Measurements from ENCODE around the gene NQO1.

NQO1 gene

DNA sequence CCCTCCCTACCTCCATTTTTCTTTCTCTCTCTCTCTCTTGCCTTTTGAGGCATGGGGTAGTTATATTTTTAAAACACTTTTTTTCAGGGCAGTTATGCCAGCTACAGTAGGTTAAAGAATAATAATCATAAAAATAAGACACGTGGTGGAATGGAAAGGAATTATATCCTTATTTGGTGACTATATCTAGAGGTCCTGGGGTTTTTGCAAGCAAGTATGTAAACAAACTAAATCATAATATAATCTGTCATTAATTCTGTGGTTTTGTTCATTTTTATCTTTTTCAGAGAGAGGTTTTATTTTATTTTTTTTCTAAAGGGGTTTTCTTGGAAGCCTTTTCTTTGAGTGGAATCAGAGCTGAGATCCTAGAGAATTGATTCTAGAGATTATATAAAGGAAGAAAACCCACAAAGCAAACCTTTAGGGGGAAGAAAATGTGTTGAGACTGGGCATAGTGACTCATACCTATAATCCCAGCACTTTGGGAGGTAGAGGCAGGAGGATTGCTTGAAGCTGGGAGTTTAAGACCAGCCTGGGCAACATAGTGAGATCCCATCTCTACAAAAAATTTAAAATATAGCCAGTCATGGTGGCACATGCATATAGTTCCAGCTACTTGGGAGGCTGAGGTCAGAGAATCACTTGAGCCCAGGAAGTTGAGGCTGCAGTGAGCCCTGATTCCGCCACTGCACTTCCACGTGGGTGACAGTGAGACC lies 53.2 kb downstream of the NQO1 start:
- Histone ChIP-seq H3K9me3 (ENCODE audit: control insufficient read depth in 2 of 2, low read length in 2 of 2) (no peaks in the 10 kb centered on the region), H3K4me1 (ENCODE audit: control insufficient read depth, insufficient read depth, low read length) (no peaks in the 10 kb centered on the region), H3K36me3 (ENCODE audit: control insufficient read depth in 2 of 2, insufficient read depth in 2 of 2, low read length in 2 of 2) (peaks cover 15 to 21% of the 10 kb centered on the region in 2 donors), H3K4me3 (ENCODE audit: low read length in 2 of 2) (no peak overlapping the region), H3K27me3 (ENCODE audit: control insufficient read depth in 1 of 2, insufficient read depth in 2 of 2, low read length in 2 of 2) (no peaks in the 10 kb centered on the region), H3K9ac (ENCODE audit: low read length in 2 of 2) (no peak overlapping the region), H3K27ac (ENCODE audit: low read length) (no peak overlapping the region)

DNA sequence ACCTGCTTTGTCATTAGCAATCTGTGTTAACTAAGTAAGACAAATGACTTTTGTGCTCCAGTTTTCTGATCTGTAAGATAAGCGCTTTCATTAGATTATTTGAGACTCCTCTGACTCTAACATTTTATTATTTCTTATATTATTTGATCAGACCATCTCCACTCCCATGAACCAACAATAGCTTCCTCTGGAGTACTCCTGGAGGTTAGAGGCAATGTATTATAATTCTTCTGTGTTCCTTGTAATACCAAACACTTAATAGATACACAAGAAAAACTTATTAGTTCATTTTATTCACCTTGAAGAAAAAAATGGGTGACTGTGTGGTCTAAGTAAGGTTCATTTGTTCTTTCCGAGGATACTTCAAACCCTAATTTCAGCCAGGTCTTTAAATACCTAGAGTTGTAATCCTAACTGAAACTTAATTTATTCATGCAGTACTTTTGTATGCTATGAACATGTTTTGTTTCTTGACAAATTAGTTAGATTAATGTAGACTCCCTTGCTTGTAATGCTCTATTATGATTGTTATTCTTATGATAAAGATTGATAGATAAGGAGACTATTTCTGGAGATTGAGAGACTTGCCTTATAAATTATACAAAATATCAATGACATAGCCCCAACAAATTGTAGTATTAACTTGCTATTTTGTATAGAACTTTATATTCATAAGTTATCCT lies 53.9 kb downstream of the NQO1 start:
- H3K27me3 ChIP-seq (ENCODE audit: control insufficient read depth in 1 of 2, insufficient read depth in 2 of 2, low read length in 2 of 2), result no peaks in the 10 kb centered on the region
- H3K4me3 ChIP-seq (ENCODE audit: low read length in 2 of 2), result no peak overlapping the region
- peaks cover 15 to 20% of the 10 kb centered on the region in 2 donors for H3K36me3 ChIP-seq (ENCODE audit: control insufficient read depth in 2 of 2, insufficient read depth in 2 of 2, low read length in 2 of 2)
- no peaks in the 10 kb centered on the region for H3K9me3 ChIP-seq (ENCODE audit: control insufficient read depth in 2 of 2, low read length in 2 of 2)
- H3K27ac ChIP-seq (ENCODE audit: low read length), result no peak overlapping the region
- H3K4me1 ChIP-seq (ENCODE audit: control insufficient read depth, insufficient read depth, low read length), result no peaks in the 10 kb centered on the region
- no peak overlapping the region for H3K9ac ChIP-seq (ENCODE audit: low read length in 2 of 2)

DNA sequence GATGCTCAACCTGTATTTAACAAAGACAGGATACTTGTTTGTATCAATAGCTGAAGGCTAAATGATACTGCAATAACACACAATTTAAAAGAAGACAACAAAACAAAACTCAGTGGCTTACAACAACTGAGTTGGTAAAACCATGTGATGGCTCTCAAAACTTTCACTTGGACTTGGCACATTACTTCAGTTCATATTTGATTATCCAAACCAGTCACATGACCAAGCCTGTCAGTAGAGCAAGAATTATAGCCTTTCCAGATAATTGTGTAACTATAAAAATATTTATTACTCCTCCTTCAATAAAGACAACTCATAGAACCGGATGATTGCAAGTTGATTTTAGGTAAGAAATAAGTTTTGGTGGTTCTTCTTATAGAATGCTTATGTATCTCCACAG lies 56.8 kb downstream of the NQO1 start:
- Histone ChIP-seq H3K4me1 (ENCODE audit: control insufficient read depth, insufficient read depth, low read length) (no peaks in the 10 kb centered on the region), H3K27me3 (ENCODE audit: control insufficient read depth in 1 of 2, insufficient read depth in 2 of 2, low read length in 2 of 2) (no peaks in the 10 kb centered on the region), H3K27ac (ENCODE audit: low read length) (no peak overlapping the region), H3K9me3 (ENCODE audit: control insufficient read depth in 2 of 2, low read length in 2 of 2) (no peaks in the 10 kb centered on the region), H3K4me3 (ENCODE audit: low read length in 2 of 2) (no peak overlapping the region), H3K36me3 (ENCODE audit: control insufficient read depth in 2 of 2, insufficient read depth in 2 of 2, low read length in 2 of 2) (peaks cover 9 to 11% of the 10 kb centered on the region in 2 donors), H3K9ac (ENCODE audit: low read length in 2 of 2) (no peak overlapping the region)

DNA sequence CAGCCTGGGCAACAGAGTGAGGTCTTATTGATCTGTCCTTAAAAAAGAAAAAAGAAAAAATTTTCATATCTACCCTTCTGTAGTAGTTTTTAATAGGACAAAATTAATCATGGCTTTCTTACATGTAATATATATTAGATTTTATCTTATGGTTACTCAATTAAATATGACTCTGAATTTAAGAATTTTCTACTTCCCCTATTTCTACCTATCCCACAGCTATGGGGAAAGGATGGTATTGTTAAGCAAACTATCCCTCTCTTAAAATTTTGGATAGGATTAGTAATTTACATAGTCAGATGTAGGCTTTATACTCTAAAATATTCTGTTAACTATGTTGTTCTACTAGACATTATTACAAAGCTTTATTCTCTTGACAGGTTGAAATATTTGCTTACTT lies 62.5 kb downstream of the NQO1 start:
- H3K36me3 ChIP-seq (ENCODE audit: control insufficient read depth in 2 of 2, insufficient read depth in 2 of 2, low read length in 2 of 2), result peaks cover 7 to 8% of the 10 kb centered on the region in 2 donors
- H3K27ac ChIP-seq (ENCODE audit: low read length), result no peak overlapping the region
- H3K4me1 ChIP-seq (ENCODE audit: control insufficient read depth, insufficient read depth, low read length), result no peaks in the 10 kb centered on the region
- no peak overlapping the region for H3K4me3 ChIP-seq (ENCODE audit: low read length in 2 of 2)
- H3K9ac ChIP-seq (ENCODE audit: low read length in 2 of 2), result no peak overlapping the region
- no peaks in the 10 kb centered on the region for H3K27me3 ChIP-seq (ENCODE audit: control insufficient read depth in 1 of 2, insufficient read depth in 2 of 2, low read length in 2 of 2)
- H3K9me3 ChIP-seq (ENCODE audit: control insufficient read depth in 2 of 2, low read length in 2 of 2), result no peaks in the 10 kb centered on the region

DNA sequence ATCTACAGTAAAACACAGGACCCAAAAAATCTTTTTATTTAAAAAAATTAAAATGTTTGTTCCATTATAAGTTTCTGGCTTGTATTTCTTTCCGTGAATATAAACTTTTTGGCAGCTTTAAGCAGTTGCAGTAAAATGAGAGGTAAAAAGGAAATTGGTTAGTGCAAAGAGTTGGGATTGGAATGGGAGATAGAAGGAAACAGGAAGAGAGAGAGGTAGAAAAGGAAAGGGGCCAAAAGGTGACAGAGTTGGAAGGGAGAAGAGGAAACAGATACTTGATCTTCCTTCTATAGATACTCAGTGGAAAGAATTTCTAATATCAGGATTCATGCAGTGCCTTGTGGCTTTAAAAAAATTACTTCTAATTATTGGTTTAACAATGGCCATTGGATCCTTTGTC lies 63.5 kb downstream of the NQO1 start:
- Histone ChIP-seq H3K27me3 (ENCODE audit: control insufficient read depth in 1 of 2, insufficient read depth in 2 of 2, low read length in 2 of 2) (no peaks in the 10 kb centered on the region), H3K9ac (ENCODE audit: low read length in 2 of 2) (no peak overlapping the region), H3K36me3 (ENCODE audit: control insufficient read depth in 2 of 2, insufficient read depth in 2 of 2, low read length in 2 of 2) (peaks cover 9 to 11% of the 10 kb centered on the region in 2 donors), H3K4me1 (ENCODE audit: control insufficient read depth, insufficient read depth, low read length) (no peaks in the 10 kb centered on the region), H3K4me3 (ENCODE audit: low read length in 2 of 2) (no peak overlapping the region), H3K9me3 (ENCODE audit: control insufficient read depth in 2 of 2, low read length in 2 of 2) (no peaks in the 10 kb centered on the region), H3K27ac (ENCODE audit: low read length) (no peak overlapping the region)

DNA sequence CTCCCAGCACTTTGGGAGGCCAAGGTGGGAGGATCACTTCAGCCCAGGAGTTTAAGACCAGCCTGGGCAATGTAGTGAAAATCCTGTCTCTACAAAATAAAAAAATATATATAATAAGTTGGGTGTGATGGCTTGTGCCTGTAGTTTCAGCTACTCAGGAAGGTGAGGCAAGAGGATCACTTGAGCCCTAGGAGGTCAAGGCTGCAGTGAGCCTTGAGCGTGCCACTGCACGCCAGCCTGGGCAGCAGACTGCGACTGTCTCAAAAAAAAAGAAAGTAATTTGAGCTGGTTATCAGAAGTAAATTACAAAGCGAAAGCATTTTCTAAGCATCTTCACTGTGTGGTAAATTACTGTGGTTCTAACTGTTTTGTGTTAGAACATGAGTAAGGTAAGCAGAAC lies 66.2 kb downstream of the NQO1 start:
- Histone ChIP-seq H3K9ac (ENCODE audit: low read length in 2 of 2) (no peak overlapping the region), H3K9me3 (ENCODE audit: control insufficient read depth in 2 of 2, low read length in 2 of 2) (no peaks in the 10 kb centered on the region), H3K36me3 (ENCODE audit: control insufficient read depth in 2 of 2, insufficient read depth in 2 of 2, low read length in 2 of 2) (peaks cover 11 to 18% of the 10 kb centered on the region in 2 donors), H3K27ac (ENCODE audit: low read length) (no peak overlapping the region), H3K4me1 (ENCODE audit: control insufficient read depth, insufficient read depth, low read length) (no peaks in the 10 kb centered on the region), H3K4me3 (ENCODE audit: low read length in 2 of 2) (no peak overlapping the region), H3K27me3 (ENCODE audit: control insufficient read depth in 1 of 2, insufficient read depth in 2 of 2, low read length in 2 of 2) (no peaks in the 10 kb centered on the region)
